H1 (cell line): Measurements from ENCODE around the gene MAPK8.

Experiments used
- EZH2 ChIP-seq: fragments of 200-600 bp; sonication (generic); IDR thresholded peaks from 2 replicates; pipeline ENCODE4 v1.7.1; 2012; ENCODE audit warnings: low read depth, mild to moderate bottlenecking, moderate library complexity, low read length, inconsistent platforms; ENCODE audit not compliant: severe bottlenecking
- POLR2A ChIP-seq, 2 experiments: IDR thresholded peaks; 1 replicate in 1 of 2; 2 replicates in 1 of 2; pipeline ENCODE4 v1.6.1; 2011; ENCODE audit warnings: low read depth in 2 of 2, low read length in 2 of 2, mild to moderate bottlenecking in 2 of 2; ENCODE audit errors: control extremely low read depth in 1 of 2

- TF ChIP-seq POLR2A (IDR thresholded peaks at IDR 0.05; ENCODE audit: control extremely low read depth in 1 of 2, low read depth in 2 of 2, low read length in 2 of 2) = no peak
- TF ChIP-seq EZH2 = no peak
Measured at GRCh38 chr10:48333856-48334255, 27.4 kb downstream of the MAPK8 start.
